ENCODE data around the gene NAA25.
"Not testable (repeated sequence)": the region's sequence is repeated elsewhere in the genome, so short reads cannot be mapped to it uniquely, and the experiment has no call there.

The NAA25 gene

DNA sequence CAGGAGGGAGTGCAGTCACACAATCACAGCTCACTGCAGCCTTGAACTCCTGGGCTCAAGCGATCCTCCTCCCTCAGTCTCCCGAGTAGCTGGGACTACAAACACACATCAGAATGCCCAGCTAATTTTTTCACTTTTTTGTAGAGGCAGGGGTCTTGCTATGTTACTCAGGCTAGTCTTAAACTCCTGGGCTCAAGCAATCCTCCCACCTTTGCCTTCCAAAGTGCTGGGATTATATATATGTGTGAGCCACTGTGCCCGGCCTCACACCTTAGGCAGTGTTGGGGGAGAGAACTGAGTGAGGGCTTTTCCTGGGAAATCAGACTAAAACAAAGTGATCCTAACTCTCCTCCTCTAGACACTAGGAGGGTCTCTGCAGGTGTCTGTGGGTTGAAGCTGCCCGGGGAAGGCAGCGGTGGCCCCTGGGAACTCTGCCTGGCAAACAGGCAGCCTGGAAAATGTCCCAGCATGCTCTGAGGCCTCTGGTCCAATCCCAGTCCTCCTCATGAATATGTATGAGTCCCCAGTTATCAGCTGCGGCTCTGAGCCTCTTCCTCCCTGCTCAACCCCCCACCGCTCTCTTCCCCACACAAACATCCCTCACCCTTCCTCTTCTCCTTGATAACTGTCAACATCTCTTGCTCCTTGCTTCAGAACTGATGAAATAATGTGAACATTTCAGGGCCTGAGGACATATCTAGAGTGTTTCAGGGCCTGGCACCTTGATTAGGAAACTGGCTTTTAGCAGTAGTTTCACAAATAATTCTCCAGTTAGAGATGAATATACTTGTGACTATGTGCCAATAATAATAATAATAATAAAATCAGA lies 7.9 kb upstream of the NAA25 start:
- DNase-seq, result peak; percentile 53

GRCh38 chr12:112115259-112116045 lies 6.9 kb upstream of the NAA25 start:
- DNase-seq, result no peak

- no peak for DNase-seq
These were observed 4.0 kb upstream of the NAA25 start for GRCh38 chr12:112112409-112113133.

GRCh38 chr12:112111931-112112330 lies 3.3 kb upstream of the NAA25 start:
- no peak for DNase-seq

- DNase-seq, result not testable (repeated sequence)
These were observed 2.4 kb upstream of the NAA25 start for GRCh38 chr12:112110787-112111662.

- no peak for DNase-seq
These were observed 1.0 kb downstream of the NAA25 start for GRCh38 chr12:112107306-112108201.

- DNase-seq, result no peak
These were observed 2.7 kb downstream of the NAA25 start for GRCh38 chr12:112105891-112106290.

DNA sequence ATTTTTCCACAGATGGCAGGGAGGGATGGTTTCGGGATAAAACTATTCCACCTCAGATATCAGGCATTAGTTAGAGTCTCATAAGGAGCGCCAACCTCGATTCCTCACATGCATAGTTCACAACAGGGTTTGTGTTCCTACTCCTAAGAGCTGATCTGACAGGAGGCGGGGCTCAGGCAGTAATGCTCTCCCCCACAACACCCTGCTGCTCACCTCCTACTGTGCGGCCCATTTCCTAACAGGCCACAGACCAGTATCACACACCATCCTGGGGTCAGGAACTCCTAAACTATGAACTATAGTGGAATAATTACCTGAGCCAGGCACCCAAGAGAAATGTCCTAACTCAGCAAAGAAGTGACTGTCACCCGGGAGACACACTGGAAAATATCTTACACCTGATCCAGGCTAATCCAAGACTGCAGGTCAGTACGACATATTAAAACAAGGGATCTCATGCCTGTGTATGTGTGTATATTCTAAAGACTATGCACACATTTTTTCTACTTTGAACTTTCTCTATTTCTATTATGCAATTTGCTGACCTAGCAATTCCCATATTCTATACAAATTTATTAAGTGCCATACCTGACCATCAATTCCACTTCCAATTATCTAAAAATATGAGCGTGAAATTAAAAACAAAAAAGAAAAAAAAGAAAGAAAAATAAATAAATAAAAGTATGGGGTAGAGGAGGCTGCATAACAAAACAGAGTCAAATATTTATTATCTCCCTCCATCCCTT lies 4.7 kb downstream of the NAA25 start:
- DNase-seq, result no peak

GRCh38 chr12:112102746-112103145 lies 5.8 kb downstream of the NAA25 start:
- not testable (repeated sequence) for DNase-seq

GRCh38 chr12:112102127-112102526 lies 6.5 kb downstream of the NAA25 start:
- no peak for DNase-seq

DNA sequence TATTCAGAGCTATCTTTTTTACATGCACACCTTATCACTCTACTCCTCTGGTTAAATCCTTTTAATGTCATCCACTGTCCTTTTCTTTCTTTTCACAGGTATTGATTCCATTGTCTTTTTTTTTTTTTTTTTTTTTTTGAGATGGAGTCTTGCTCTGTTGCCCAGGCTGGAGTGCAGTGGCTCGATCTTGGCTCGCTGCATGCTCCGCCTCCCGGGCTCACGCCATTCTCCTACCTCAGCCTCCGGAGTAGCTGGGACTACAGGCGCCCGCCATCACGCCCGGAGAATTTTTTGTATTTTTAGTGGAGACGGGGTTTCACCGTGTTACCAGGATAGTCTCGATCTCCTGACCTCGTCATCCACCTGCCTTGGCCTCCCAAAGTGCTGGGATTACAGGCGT lies 8.1 kb downstream of the NAA25 start:
- not testable (repeated sequence) for DNase-seq

GRCh38 chr12:112097641-112098040 lies 10.9 kb downstream of the NAA25 start:
- no peak for DNase-seq

DNA sequence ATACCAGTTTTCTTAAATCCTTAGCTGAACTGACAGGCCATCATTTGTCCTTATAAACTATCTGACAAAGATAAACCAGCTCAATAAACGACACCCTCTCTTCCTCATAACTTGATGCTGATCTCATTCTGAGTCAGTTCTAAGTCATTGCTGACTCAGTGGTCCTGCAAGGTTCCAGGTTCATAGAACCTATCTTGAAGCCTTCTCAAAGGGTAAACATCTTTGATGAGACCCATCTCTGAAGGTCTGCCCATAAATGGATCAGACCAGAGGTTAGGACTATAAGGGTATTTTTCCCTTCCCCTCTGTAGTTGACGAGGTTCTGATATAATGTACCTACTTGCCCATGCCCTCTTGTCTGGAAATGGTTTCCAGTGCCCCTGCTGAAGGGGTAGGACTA lies 11.9 kb downstream of the NAA25 start:
- no peak for DNase-seq

DNA sequence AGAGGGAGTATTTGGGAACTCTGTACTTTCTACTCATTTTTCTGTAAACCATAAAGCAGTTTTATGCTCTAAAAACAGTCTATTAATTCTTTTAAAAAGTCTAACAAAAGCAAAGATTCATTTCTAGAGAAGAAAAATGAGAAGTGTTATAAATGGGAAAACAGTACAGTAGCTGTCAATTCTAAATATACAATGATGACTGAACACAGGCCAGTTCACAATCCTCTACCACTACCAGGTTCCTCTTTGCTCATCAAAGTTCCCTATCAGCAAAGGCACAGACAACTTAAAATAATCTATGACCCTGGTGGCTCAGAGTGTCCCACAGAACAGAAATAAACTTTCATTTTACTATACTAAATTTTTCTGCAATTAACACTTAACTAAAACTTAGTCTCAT lies 12.5 kb downstream of the NAA25 start:
- no peak for DNase-seq

- no peak for DNase-seq
These were observed 17.0 kb downstream of the NAA25 start for GRCh38 chr12:112091563-112091962.

GRCh38 chr12:112087851-112088250 lies 20.7 kb downstream of the NAA25 start:
- no peak for DNase-seq

DNA sequence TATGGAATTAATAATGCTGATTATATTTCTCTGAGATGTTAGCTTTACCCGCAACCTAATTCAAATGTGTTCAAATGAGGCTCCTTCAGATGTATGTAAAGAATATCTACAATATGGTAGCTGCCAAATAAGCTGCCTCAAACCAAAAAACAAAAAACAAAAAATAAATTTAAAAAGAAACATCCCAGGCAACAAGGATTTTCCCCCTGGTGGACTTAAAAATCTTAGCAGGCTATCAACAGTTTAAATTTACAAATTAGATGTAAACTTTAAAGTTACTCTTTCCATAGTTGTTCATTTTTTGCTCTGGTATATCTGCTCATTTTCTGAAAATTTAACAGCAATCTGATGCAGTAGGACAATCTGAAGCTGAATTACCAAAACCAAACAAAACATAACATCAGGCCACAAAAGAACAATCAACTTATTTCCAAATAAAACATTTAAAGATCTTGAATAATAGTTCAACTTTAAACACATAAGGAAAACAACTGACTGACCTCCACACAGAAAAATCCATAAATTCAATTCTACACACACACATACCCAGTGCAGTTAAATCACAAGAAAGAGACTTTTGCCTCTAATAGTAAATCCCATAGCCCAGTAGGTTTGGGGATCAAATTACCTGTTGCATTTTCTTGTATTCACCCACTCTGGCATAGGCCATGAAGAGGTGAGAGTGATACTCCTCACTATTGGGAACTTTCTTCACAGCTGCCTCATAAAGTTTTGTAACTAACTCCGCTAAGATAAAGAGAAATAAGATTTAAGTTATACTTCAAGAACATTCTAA lies 21.3 kb downstream of the NAA25 start:
- no peak for DNase-seq

GRCh38 chr12:112066566-112066965 lies 42.0 kb downstream of the NAA25 start:
- no peak for DNase-seq

- DNase-seq, result no peak
These were observed 45.3 kb downstream of the NAA25 start for GRCh38 chr12:112063273-112063672.

- no peak for DNase-seq
These were observed 47.4 kb downstream of the NAA25 start for GRCh38 chr12:112061137-112061536.
